Measurements from ENCODE around the gene TICAM1. TPM values are rescaled to one million over a fixed set of nuclear protein-coding genes. Genes with fewer than 3 reads are reported as not detected.

Gene TICAM1
- total and polyA plus RNA-seq, 10 of the 15 experiments (the other 5 are each of a cell fraction or from before 2014, with no cell fraction given) = 0.31 to 31.1 (median 5.3) TPM

GRCh38 chr19:4867534-4868285 is 36.2 kb upstream of the TICAM1 start, which contains the start of gene PLIN3:
Gene PLIN3, minus strand, starts transcription at chr19:4867667. Its CDS starts 6,273 bp downstream, at chr19:4861394.
- ATAC-seq (peak; percentile 86), DNase-seq (ENCODE audit: low read depth, low spot score) (peak; percentile 65), FAIRE-seq (no peak)
- Histone ChIP-seq H3K9ac (ENCODE audit: control insufficient read depth, insufficient read depth, low read length) (peak within 1 kb of the TSS; percentile 89), H3K4me2 (ENCODE audit: control insufficient read depth, insufficient read depth) (peak within 1 kb of the TSS; percentile 96), H3K27ac (ENCODE audit: control insufficient read depth, insufficient read depth) (peak within 1 kb of the TSS; percentile 85), H3K4me1 (ENCODE audit: control insufficient read depth, insufficient read depth, low read length) (peaks cover 15% of the 10 kb centered on the region), H3K36me3 (ENCODE audit: control insufficient read depth in 2 of 2, insufficient read depth in 2 of 2, low read length in 1 of 2) (no peaks in the 10 kb centered on the region; a peak in 2 of 4 replicates), H3K27me3 (replicated peaks in 1 of 2; ENCODE audit: control insufficient read depth in 2 of 2, insufficient read depth in 2 of 2, low read length in 1 of 2) (no peaks in the 10 kb centered on the region), H4K20me1 (ENCODE audit: control insufficient read depth, insufficient read depth) (no peaks in the 10 kb centered on the region), H3K9me3 (replicated peaks; ENCODE audit: control insufficient read depth, insufficient read depth, low read length) (no peaks in the 10 kb centered on the region), H3K79me2 (ENCODE audit: control insufficient read depth, insufficient read depth, low read length) (peaks cover 17% of the 10 kb centered on the region), H3K4me3 (peak within 1 kb of the TSS; percentile 98), H2AFZ (ENCODE audit: control insufficient read depth, low read depth, low read length) (peak within 1 kb of the TSS; percentile 80)
- POLR2A ChIA-PET = interaction anchor here (0.6 to 3.3 kb wide), 10 partner anchors 13 to 701 kb away, joined by 3 to 19 read pairs (median 4); partner anchors contain the start of genes ARRDC5, KDM4B and TICAM1
- SMC1A ChIA-PET (ENCODE audit: uncharacterized antibody, unreplicated experiment) = interaction anchor here (0.9 to 6.7 kb wide), 8 partner anchors 13 to 95 kb away, joined by 3 to 35 read pairs (median 8); no protein-coding TSS in a partner anchor
- WGBS (ENCODE audit: insufficient coverage, insufficient replicate concordance, low lambda C conversion rate, missing lambda C conversion rate) = under 1% methylated on average over 13 of the region's 46 CpGs
- no TSS peak for BruUV-seq (replicated peaks)
- RAD21 ChIA-PET (ENCODE audit: unreplicated experiment) = interaction anchor here (0.6 to 8.5 kb wide), 9 partner anchors 23 to 1814 kb away, joined by 3 to 79 read pairs (median 3); partner anchors contain the start of genes KDM4B and TICAM1
- in situ Hi-C loops (cut with MboI) = no loop called here
- intact Hi-C loops (cut with micrococcal nuclease; ENCODE audit: unreplicated experiment) = loop anchor here (10.0 kb wide), 1 partner anchor 97 kb away; the partner anchor contains the start of gene KDM4B
- CTCF ChIA-PET = interaction anchor here (1.1 to 11.0 kb wide), 11 partner anchors 16 to 164 kb away, joined by 3 to 171 read pairs (median 4); partner anchors contain the start of gene FEM1A
- TF ChIP-seq ZNF384 (IDR thresholded peaks at IDR 0.05; ENCODE audit: borderline replicate concordance, low read depth, low read length) (peak; percentile 59; the same call in 1 of the 2 replicates), PKNOX1 (IDR thresholded peaks at IDR 0.05) (peak; percentile 99), CHD2 (IDR thresholded peaks at IDR 0.05; ENCODE audit: borderline replicate concordance, low read depth, low read length) (peak; percentile 80; the same call in 1 of the 2 replicates), KLF5 (IDR thresholded peaks at IDR 0.05; ENCODE audit: partially characterized antibody) (peak; percentile 40), SP1 (IDR thresholded peaks at IDR 0.05; ENCODE audit: low read depth, low read length) (peak; percentile 93), HDAC6 (IDR thresholded peaks at IDR 0.05; ENCODE audit: unreplicated experiment) (no peak), IKZF1 (conservative IDR thresholded peaks at IDR 0.05) (peak; percentile 47), EGR1 (IDR thresholded peaks at IDR 0.05; ENCODE audit: borderline replicate concordance in 1 of 2, low read depth in 2 of 2, low read length in 2 of 2) (peak in 1 of 2 experiments; percentile 90; a peak in 2 of 3 replicates), REST (IDR thresholded peaks at IDR 0.05; ENCODE audit: low read depth, low read length) (no peak), TCF12 (IDR thresholded peaks at IDR 0.05; ENCODE audit: low read depth, low read length) (no peak), NBN (IDR thresholded peaks at IDR 0.05) (peak; percentile 96), SRF (IDR thresholded peaks at IDR 0.05; ENCODE audit: low read depth in 2 of 2, low read length in 2 of 2) (0 out of 4 replicates have a peak, but pooled peaks of 1 of the 2 experiments have one; percentile 14), SUZ12 (IDR thresholded peaks at IDR 0.05; ENCODE audit: unreplicated experiment) (no peak), HDGF (IDR thresholded peaks at IDR 0.05) (peak; percentile 89), RELB (IDR thresholded peaks at IDR 0.05; ENCODE audit: low read depth) (peak; percentile 61), FOS (IDR thresholded peaks at IDR 0.05; ENCODE audit: borderline replicate concordance, extremely low read depth, insufficient read length) (peak; percentile 40), WRNIP1 (IDR thresholded peaks at IDR 0.05; ENCODE audit: borderline replicate concordance, low read depth, low read length) (no peak)
